ENCODE measurements around the gene DNAJC6. TPM values are rescaled to one million over a fixed set of nuclear protein-coding genes. Genes with fewer than 3 reads are reported as not detected.

The DNAJC6 gene
- polyA plus RNA-seq, 1 of the 3 experiments (the other 2 are of a cell fraction), result 1.9 TPM

GRCh38 chr1:65316233-65316632 lies 6.9 kb downstream of the DNAJC6 start:
- POLR2A ChIA-PET, result no interaction called here
- Histone ChIP-seq H3K4me3 (ENCODE audit: low read depth in 2 of 2, low read length in 1 of 2) (no peak overlapping the region), H3K4me2 (no peak overlapping the region), H3K79me2 (ENCODE audit: insufficient read depth) (no peaks in the 10 kb centered on the region), H3K27ac (ENCODE audit: low read depth in 2 of 2, low read length in 1 of 2) (no peak overlapping the region), H3F3A (replicated peaks; ENCODE audit: insufficient read depth) (no peaks in the 10 kb centered on the region), H2AFZ (ENCODE audit: low read depth) (no peak overlapping the region), H3K4me1 (ENCODE audit: control insufficient read depth in 1 of 2, insufficient read depth in 2 of 2, low read depth in 1 of 2, low read length in 1 of 2) (peaks cover 0 to 22% of the 10 kb centered on the region in 2 experiments; a peak in 2 of 4 replicates), H4K20me1 (ENCODE audit: insufficient read depth) (no peaks in the 10 kb centered on the region), H3K36me3 (replicated peaks in 1 of 2; ENCODE audit: control insufficient read depth in 1 of 2, insufficient read depth in 2 of 2, low read length in 1 of 2) (no peaks in the 10 kb centered on the region), H3K9ac (no peak overlapping the region), H3K9me2 (no peaks in the 10 kb centered on the region), H3K27me3 (ENCODE audit: insufficient read depth) (no peaks in the 10 kb centered on the region), H3K9me3 (no peaks in the 10 kb centered on the region)
- WGBS (ENCODE audit: low lambda C conversion rate), result 91% methylated on average over 2 of the region's 2 CpGs
- no peak for TF ChIP-seq ELF1 (IDR thresholded peaks at IDR 0.05)
- TF ChIP-seq RFX5 (IDR thresholded peaks at IDR 0.05; ENCODE audit: low read length), result no peak
- no peak for TF ChIP-seq RCOR1 (IDR thresholded peaks at IDR 0.05; ENCODE audit: low read length)
- TF ChIP-seq EP300 (IDR thresholded peaks at IDR 0.05; ENCODE audit: borderline replicate concordance in 1 of 2, low read depth in 1 of 2, low read length in 1 of 2), result no peak
- TF ChIP-seq TAF1 (IDR thresholded peaks at IDR 0.05; ENCODE audit: borderline replicate concordance, low read depth, low read length), result no peak
- TF ChIP-seq USF1 (IDR thresholded peaks at IDR 0.05; ENCODE audit: borderline replicate concordance, low read depth), result no peak
- no peak for TF ChIP-seq IRF3 (IDR thresholded peaks at IDR 0.05; ENCODE audit: low read depth, low read length)
- no peak for TF ChIP-seq POLR2AphosphoS5 (IDR thresholded peaks at IDR 0.05; ENCODE audit: low read depth, low read length)
- TF ChIP-seq YY1 (IDR thresholded peaks at IDR 0.05; ENCODE audit: low read depth), result no peak
- no peak for TF ChIP-seq CTCF (IDR thresholded peaks at IDR 0.05)
- no peak for TF ChIP-seq EZH2phosphoT487 (IDR thresholded peaks at IDR 0.05; ENCODE audit: borderline replicate concordance, low read depth)
- TF ChIP-seq RAD21 (IDR thresholded peaks at IDR 0.05; ENCODE audit: low read length), result no peak
- no peak for TF ChIP-seq FOSL2 (IDR thresholded peaks at IDR 0.05; ENCODE audit: borderline replicate concordance, low read depth)
- no peak for TF ChIP-seq JUND (IDR thresholded peaks at IDR 0.05)
- no peak for DNase-seq
- CTCF ChIA-PET, result interaction anchor here (0.6 to 1.2 kb wide), 2 partner anchors 80 to 465 kb away, joined by 3 to 4 read pairs; no protein-coding TSS in a partner anchor
